ENCODE results near the gene PXYLP1. TPM values are rescaled to one million over a fixed set of nuclear protein-coding genes. Genes with fewer than 3 reads are reported as not detected.

PXYLP1 gene
- total and polyA plus RNA-seq, 7 donors = 2.4 to 12.2 (median 5.8) TPM

DNA sequence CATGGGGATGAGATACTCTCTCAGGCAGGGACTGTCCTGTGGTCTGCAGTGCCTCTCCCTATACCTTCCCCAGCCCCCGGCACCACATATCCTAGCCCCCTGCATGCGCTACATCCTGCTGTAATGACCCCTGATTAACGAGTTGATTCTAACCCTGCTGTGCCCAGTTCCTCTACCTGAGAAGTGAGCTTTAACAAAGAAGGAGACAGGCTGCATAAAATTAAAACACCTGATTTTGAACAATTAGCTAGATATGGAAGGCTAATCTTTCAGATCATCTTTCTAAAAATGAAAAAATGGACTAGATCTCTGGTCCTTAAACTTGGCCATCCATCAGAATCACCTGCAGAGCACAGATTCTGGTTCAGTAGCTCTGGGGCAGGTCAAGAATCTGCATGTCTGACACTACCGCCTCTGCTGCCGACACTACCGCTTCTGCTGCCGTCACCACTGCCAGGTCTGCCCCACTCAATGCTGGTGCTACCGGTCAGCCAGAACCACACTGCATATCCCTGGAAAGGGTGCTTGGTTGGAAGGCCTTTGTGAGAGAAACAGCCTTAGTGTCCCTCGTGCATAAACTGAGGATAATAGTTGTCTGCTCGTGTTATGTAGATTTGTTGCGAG lies 103.1 kb downstream of the PXYLP1 start:
- no peak for TF ChIP-seq POLR2A (IDR thresholded peaks at IDR 0.05)
- TF ChIP-seq CTCF (IDR thresholded peaks at IDR 0.05) = no peak
- no peak for TF ChIP-seq POLR2AphosphoS5 (IDR thresholded peaks at IDR 0.05)
- TF ChIP-seq EP300 (IDR thresholded peaks at IDR 0.05) = no peak
- intact Hi-C loops (cut with DNase I) = no loop called here
- no peak overlapping the region for H3K4me3 ChIP-seq
- H3K36me3 ChIP-seq = no peaks in the 10 kb centered on the region
- no peak for DNase-seq
- no peak overlapping the region for H3K27ac ChIP-seq
- WGBS, 2 donors = 94 to 95% methylated on average over 11 of the region's 11 CpGs
- H3K9me3 ChIP-seq = no peaks in the 10 kb centered on the region
- no peaks in the 10 kb centered on the region for H3K27me3 ChIP-seq
- peaks cover 0 to 3% (median 0%) of the 10 kb centered on the region in 4 donors for H3K4me1 ChIP-seq

GRCh38 chr3:141335531-141336061 lies 104.0 kb downstream of the PXYLP1 start:
- no peak overlapping the region for H3K4me3 ChIP-seq
- TF ChIP-seq CTCF (IDR thresholded peaks at IDR 0.05) (no peak), EP300 (IDR thresholded peaks at IDR 0.05) (no peak), POLR2AphosphoS5 (IDR thresholded peaks at IDR 0.05) (no peak), POLR2A (IDR thresholded peaks at IDR 0.05) (no peak)
- H3K27me3 ChIP-seq = no peaks in the 10 kb centered on the region
- no peak overlapping the region for H3K27ac ChIP-seq
- WGBS, 2 donors = 73 to 81% methylated on average over 2 of the region's 2 CpGs
- DNase-seq = no peak
- no peaks in the 10 kb centered on the region for H3K9me3 ChIP-seq
- H3K36me3 ChIP-seq = no peaks in the 10 kb centered on the region
- peaks cover 0 to 3% (median 0%) of the 10 kb centered on the region in 4 donors for H3K4me1 ChIP-seq
- intact Hi-C loops (cut with DNase I) = no loop called here

- DNase-seq = no peak
- Histone ChIP-seq H3K9me3 (no peaks in the 10 kb centered on the region), H3K36me3 (no peaks in the 10 kb centered on the region), H3K27me3 (no peaks in the 10 kb centered on the region), H3K4me3 (no peak overlapping the region), H3K4me1 (peaks cover 0 to 3% (median 0%) of the 10 kb centered on the region in 4 donors), H3K27ac (no peak overlapping the region)
- WGBS, 2 donors = 72% methylated on average over 12 of the region's 12 CpGs
- TF ChIP-seq EP300 (IDR thresholded peaks at IDR 0.05) = no peak
- TF ChIP-seq CTCF (IDR thresholded peaks at IDR 0.05) = no peak
- no peak for TF ChIP-seq POLR2AphosphoS5 (IDR thresholded peaks at IDR 0.05)
- TF ChIP-seq POLR2A (IDR thresholded peaks at IDR 0.05) = no peak
- intact Hi-C loops (cut with DNase I) = no loop called here
Observed at GRCh38 chr3:141336672-141337522, 105.3 kb downstream of the PXYLP1 start.

- 85 to 96% methylated on average over 1 of the region's 1 CpG for WGBS, 2 donors
- TF ChIP-seq POLR2AphosphoS5 (IDR thresholded peaks at IDR 0.05) (no peak), POLR2A (IDR thresholded peaks at IDR 0.05) (no peak), CTCF (IDR thresholded peaks at IDR 0.05) (no peak), EP300 (IDR thresholded peaks at IDR 0.05) (no peak)
- DNase-seq = no peak
- Histone ChIP-seq H3K9me3 (no peaks in the 10 kb centered on the region), H3K27ac (no peak overlapping the region), H3K4me3 (no peak overlapping the region), H3K27me3 (no peaks in the 10 kb centered on the region), H3K36me3 (no peaks in the 10 kb centered on the region), H3K4me1 (peaks cover 0 to 3% (median 0%) of the 10 kb centered on the region in 4 donors)
- intact Hi-C loops (cut with DNase I) = no loop called here
Observed at GRCh38 chr3:141337523-141337854, 105.9 kb downstream of the PXYLP1 start.

Data from sigmoid colon (tissue), 7 donors.